GM18909 (cell line): ENCODE data around the gene CFTR.
"Not testable (repeated sequence)": the region's sequence is repeated elsewhere in the genome, so short reads cannot be mapped to it uniquely, and the experiment has no call there.

Experiments
- ATAC-seq: cut with Tn5 transposase; IDR thresholded peaks from one replicate; pipeline ENCODE4 v1.9.1; 2021; ENCODE audit warnings: mild to moderate bottlenecking; ENCODE audit not compliant: unreplicated experiment, poor library complexity

CFTR gene

DNA sequence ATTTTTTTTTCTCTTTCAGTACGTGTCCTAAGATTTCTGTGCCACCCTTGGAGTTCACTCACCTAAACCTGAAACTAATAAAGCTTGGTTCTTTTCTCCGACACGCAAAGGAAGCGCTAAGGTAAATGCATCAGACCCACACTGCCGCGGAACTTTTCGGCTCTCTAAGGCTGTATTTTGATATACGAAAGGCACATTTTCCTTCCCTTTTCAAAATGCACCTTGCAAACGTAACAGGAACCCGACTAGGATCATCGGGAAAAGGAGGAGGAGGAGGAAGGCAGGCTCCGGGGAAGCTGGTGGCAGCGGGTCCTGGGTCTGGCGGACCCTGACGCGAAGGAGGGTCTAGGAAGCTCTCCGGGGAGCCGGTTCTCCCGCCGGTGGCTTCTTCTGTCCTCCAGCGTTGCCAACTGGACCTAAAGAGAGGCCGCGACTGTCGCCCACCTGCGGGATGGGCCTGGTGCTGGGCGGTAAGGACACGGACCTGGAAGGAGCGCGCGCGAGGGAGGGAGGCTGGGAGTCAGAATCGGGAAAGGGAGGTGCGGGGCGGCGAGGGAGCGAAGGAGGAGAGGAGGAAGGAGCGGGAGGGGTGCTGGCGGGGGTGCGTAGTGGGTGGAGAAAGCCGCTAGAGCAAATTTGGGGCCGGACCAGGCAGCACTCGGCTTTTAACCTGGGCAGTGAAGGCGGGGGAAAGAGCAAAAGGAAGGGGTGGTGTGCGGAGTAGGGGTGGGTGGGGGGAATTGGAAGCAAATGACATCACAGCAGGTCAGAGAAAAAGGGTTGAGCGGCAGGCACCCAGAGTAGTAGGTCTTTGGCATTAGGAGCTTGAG lies at the start of gene CFTR:
CFTR (plus strand) TSS at position 801 of the 830 bp plus-strand sequence. CDS start 70 bp downstream, outside the sequence.
- no peak for ATAC-seq

DNA sequence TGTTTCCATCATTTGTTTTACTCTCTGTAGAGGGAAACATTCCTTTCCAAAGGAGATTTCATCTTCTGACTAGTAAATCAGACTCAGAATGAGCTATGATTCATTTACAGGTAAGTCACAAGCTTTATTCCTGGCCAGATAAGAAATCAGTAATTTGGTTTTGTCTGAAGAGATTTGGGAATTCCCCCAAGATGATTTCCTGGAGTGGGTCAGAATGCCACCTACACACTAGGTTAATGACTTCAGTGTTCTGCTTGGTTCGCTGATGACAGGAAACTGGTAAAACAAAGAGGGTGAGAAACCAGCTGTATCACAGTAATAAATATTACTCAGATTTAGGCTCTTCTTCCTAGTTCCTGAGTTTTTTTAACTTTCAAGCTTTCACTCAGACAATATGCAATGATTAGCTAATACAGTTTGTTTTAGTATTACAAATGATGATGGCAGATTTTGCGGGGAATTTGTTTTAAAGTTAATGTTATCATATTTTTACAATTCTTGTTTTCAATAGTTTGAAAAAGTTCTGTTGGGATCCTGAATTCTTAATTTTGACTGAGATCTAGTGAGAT lies 44.3 kb upstream of the CFTR start:
- ATAC-seq: peak; percentile 98

GRCh38 chr7:117444646-117445045 lies 35.2 kb upstream of the CFTR start:
- ATAC-seq: no peak

- ATAC-seq: no peak
Observed at GRCh38 chr7:117445206-117445605, 34.6 kb upstream of the CFTR start.

- no peak for ATAC-seq
Observed at GRCh38 chr7:117446220-117446815, 33.5 kb upstream of the CFTR start.

- ATAC-seq: no peak
Observed at GRCh38 chr7:117448655-117449054, 31.2 kb upstream of the CFTR start.

GRCh38 chr7:117458977-117459583 lies 20.7 kb upstream of the CFTR start:
- ATAC-seq: peak; percentile 54

DNA sequence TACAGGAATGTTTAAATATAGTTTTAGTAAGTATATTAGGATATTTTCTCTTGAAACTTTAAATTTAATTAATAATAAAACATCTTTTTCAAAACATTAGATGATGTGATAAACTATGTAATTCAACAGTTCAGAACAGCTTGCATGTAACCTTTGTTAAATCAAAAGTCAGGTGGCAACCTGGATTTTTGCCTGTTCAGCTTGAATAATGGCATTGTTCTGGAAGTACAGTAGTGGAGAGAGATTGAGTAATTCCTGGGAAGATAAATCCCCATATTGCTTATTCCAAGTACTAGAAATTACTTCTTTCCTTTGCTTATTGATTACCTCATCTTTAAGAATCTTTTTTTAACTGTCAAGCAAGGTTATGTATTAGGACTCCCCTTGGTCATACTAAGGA lies 20.1 kb upstream of the CFTR start:
- no peak for ATAC-seq

- not testable (repeated sequence) for ATAC-seq
Observed at GRCh38 chr7:117460815-117461214, 19.0 kb upstream of the CFTR start.

GRCh38 chr7:117468174-117468573 lies 11.7 kb upstream of the CFTR start:
- ATAC-seq: no peak

DNA sequence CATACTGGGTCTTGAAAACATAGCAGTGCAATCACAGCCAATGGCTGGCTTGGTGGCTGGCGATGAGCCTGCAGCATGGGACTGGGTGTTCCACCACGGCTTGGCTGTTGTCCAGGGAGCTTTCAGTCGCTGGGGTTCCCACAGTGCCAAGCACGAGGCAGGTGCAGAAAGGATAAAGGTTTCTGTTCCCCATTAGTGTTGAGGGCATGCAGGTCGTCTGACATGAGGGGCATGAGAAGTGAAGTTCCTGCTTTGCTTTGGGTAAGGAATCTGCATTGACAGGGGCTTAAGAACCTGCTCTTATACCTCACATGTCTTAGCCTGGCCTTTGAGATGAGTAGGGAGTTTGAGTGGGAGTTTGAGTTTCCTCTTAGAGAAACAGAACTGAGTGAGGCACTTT lies 9.0 kb upstream of the CFTR start:
- ATAC-seq: peak; percentile 60

DNA sequence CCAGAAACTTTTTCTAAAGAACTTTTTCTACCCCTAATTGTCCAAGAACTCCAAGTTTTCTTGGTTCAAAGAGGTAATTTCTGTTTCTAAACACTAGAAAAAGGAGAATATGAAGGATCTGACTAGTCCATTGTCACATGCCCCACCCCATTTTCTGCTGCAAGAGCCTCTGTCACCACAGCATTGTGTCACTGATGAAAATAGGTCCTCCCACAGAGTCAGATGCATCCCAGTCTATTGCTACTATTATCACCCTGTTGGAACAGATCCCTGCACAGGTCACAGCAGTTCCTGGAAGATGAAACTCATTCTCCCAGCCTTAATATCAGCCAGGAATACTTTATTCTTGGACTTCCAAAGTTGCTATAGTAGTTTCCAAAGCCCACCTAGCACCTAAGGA lies 7.5 kb upstream of the CFTR start:
- ATAC-seq: no peak

- no peak for ATAC-seq
Observed at GRCh38 chr7:117476557-117477215, 3.1 kb upstream of the CFTR start.

- no peak for ATAC-seq
Observed at GRCh38 chr7:117478836-117479224, 995 bp upstream of the CFTR start.

GRCh38 chr7:117480055-117480362 lies 184 bp downstream of the CFTR start:
- no peak for ATAC-seq

GRCh38 chr7:117480978-117481377 lies 1.2 kb downstream of the CFTR start:
- no peak for ATAC-seq

DNA sequence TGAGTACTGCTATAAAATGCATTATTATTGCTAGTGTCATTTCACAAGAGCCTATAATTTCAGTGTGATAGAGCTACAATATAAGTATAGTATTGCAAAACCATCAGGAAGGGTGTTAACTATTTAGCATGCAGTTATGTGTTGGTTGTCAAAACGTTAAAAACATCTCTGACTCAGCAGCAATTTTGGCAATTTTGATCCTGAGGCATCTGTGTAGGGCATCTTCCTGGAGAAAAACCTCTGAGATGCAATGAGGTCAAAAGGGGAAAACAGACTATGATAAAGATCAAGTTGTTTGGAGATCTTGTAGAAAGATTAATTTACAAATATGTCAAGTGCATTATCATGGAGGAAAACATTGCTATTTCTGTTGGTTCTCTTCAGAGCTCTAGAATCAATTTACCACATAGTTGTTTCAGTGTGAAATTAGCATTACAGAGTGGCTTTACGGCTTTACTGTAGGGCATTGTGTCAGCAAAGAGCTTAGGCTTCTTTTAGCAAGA lies 5.3 kb downstream of the CFTR start:
- no peak for ATAC-seq

DNA sequence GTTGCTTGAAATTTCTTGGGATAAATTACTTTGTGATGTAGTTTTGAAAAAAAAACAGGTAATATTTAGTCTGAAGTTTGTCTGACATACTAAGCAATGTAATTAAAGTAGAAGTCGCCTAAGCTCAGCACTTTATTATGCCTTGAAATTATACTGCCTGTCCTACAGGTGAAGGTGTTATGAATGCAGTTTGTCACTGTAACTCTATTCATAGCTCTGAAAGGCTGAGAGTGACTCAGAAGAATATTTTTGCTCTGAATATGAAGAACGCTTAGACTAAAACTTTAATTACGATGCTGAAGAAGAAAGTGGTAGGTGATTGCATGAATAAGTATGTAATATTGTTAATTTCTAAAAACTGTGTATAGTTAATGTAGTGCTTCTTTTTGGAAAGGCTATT lies 9.2 kb downstream of the CFTR start:
- ATAC-seq: no peak

GRCh38 chr7:117489430-117489829 lies 9.6 kb downstream of the CFTR start:
- no peak for ATAC-seq

DNA sequence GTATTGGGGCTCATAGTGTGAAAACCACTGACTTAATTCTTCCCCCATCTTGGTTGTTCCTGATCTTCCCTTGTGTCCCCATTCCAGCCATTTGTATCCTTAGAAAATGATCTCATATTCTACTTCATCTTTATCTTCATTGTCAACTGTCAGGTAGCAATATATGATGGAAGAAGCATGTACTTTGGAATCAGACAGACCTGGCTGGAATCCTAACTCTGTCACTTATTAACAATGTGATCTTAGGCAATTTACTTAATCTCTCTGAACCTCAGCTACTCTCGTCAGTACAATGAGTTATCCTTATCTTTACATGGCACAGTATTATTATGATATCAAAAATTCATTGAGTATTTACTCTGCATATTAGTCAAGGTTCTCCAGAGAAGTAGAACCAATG lies 10.1 kb downstream of the CFTR start:
- no peak for ATAC-seq

DNA sequence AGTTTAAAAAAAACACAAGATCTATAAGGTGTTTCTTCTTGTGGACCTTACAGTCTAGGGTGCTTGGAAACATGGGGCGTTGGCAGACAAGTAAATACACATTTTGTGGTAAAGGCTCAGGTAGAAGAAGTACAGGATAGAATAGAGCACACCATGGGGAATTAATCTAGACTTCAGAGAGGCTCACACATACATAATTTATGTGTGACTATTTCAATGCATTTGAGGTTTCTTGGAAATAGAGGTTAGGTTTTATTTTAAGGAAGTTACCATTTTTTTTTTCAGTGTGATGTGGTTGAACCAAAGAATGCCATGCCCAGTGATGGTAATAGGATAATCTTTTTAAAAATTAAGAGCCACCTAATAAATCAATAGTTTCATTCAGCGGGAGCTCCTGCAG lies 12.8 kb downstream of the CFTR start:
- no peak for ATAC-seq
